A549 (cell line): ENCODE data around the gene SLX9.

ENCODE experiments used
- CEBPB ChIP-seq, 2 experiments: fragments of >200 bp in 1 of 2; sonication (Bioruptor Twin) in 1 of 2; formaldehyde crosslinking in 1 of 2; IDR thresholded peaks; 2 replicates each; pipeline ENCODE4 v1.6.1; 2012 to 2016
- CHD2 ChIP-seq: fragments of 150-350 bp; IDR thresholded peaks from 2 replicates; pipeline ENCODE4 v1.6.1; 2014; ENCODE audit warnings: low read length; ENCODE audit not compliant: partially characterized antibody
- EP300 ChIP-seq, 2 experiments: fragments of >200 bp; sonication (Bioruptor Twin); formaldehyde crosslinking; IDR thresholded peaks; 2 replicates in 1 of 2; 3 replicates in 1 of 2; pipeline ENCODE4 v1.6.1; 2016 to 2017
- FOSB ChIP-seq: fragments of 250-450 bp; sonication (Bioruptor Pico); IDR thresholded peaks from 2 replicates; pipeline ENCODE4 v1.5.0; 2020; ENCODE audit warnings: mild to moderate bottlenecking, moderate library complexity
- JUN ChIP-seq, 2 experiments: fragments of >200 bp; sonication (Bioruptor Twin); formaldehyde crosslinking; IDR thresholded peaks; 2 replicates in 1 of 2; 3 replicates in 1 of 2; pipeline ENCODE4 v1.6.1; 2016 to 2017
- KDM5A ChIP-seq: fragments of 200-600 bp; sonication (generic); IDR thresholded peaks from 2 replicates; pipeline ENCODE4 v1.6.1; 2016; ENCODE audit warnings: antibody characterized with exemption, mild to moderate bottlenecking
- POLR2A ChIP-seq: IDR thresholded peaks from 2 replicates; pipeline ENCODE4 v1.6.1; 2012; ENCODE audit warnings: mild to moderate bottlenecking, low read length
- RAD21 ChIP-seq, 2 experiments: fragments of >200 bp in 1 of 2; sonication (Bioruptor Twin) in 1 of 2; formaldehyde crosslinking in 1 of 2; IDR thresholded peaks in 1 of 2; conservative IDR thresholded peaks in 1 of 2; 2 replicates in 1 of 2; 3 replicates in 1 of 2; pipeline ENCODE4 v1.6.1; 2012 to 2018; ENCODE audit warnings: inconsistent platforms in 1 of 2
- SREBF2 ChIP-seq: fragments of 450-650 bp; IDR thresholded peaks from 2 replicates; pipeline ENCODE4 v1.6.1; 2014; ENCODE audit warnings: mild to moderate bottlenecking, moderate library complexity
- TP53 ChIP-seq: fragments of 250-450 bp; sonication (Bioruptor Pico); IDR thresholded peaks from 2 replicates; pipeline ENCODE4 v1.5.0; 2021; ENCODE audit warnings: mild to moderate bottlenecking, moderate library complexity
- TF ChIP-seq, protein P1 (sequence below): fragments of 200-600 bp; sonication (generic); IDR thresholded peaks from 2 replicates; pipeline ENCODE4 v1.6.1; 2016; ENCODE audit warnings: antibody characterized with exemption, mild to moderate bottlenecking, moderate library complexity
- TF ChIP-seq, protein P2 (sequence below): fragments of >200 bp; sonication (Bioruptor Twin); formaldehyde crosslinking; IDR thresholded peaks from 3 replicates; pipeline ENCODE4 v1.5.1; 2016
- TF ChIP-seq, protein P3 (sequence below): fragments of 150-350 bp; IDR thresholded peaks from 2 replicates; pipeline ENCODE4 v1.6.1; 2014; ENCODE audit warnings: low read depth, mild to moderate bottlenecking, low read length
- TF ChIP-seq, protein P4 (sequence below): fragments of 250-450 bp; sonication (Bioruptor Pico); IDR thresholded peaks from 2 replicates; pipeline ENCODE4 v1.5.0; 2021; ENCODE audit warnings: mild to moderate bottlenecking, moderate library complexity, borderline replicate concordance

DNA sequence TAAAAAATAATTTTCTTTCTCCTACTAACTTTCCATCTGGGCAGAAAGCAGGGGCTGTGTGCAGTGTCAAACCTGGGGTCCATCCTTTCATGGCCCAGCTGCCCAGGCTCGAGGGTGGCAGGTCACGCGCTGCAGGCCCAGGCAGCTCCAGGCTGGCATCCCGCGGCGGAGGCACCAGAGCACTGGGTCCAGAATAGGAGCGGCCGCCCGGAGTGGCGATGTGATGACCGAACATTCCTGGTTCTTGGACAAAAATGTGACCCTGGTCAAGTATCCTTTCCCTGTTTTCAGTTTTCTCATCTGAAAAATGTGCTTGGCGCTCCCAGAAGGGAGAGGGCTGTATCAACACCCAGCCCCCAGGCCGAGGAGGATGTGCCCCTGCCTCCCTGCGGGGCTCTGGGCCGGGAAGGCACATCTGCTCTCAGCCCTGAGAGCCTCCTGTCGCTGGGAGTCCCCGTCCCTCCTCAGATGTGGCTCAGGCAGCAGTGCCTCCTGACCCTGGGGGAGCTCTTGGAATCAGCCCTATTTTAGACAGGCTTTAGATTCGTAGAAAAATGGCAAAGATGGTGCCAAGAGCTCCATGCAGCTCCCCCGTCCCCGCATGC lies 29.3 kb downstream of the SLX9 start:
- TF ChIP-seq, protein P1, sequence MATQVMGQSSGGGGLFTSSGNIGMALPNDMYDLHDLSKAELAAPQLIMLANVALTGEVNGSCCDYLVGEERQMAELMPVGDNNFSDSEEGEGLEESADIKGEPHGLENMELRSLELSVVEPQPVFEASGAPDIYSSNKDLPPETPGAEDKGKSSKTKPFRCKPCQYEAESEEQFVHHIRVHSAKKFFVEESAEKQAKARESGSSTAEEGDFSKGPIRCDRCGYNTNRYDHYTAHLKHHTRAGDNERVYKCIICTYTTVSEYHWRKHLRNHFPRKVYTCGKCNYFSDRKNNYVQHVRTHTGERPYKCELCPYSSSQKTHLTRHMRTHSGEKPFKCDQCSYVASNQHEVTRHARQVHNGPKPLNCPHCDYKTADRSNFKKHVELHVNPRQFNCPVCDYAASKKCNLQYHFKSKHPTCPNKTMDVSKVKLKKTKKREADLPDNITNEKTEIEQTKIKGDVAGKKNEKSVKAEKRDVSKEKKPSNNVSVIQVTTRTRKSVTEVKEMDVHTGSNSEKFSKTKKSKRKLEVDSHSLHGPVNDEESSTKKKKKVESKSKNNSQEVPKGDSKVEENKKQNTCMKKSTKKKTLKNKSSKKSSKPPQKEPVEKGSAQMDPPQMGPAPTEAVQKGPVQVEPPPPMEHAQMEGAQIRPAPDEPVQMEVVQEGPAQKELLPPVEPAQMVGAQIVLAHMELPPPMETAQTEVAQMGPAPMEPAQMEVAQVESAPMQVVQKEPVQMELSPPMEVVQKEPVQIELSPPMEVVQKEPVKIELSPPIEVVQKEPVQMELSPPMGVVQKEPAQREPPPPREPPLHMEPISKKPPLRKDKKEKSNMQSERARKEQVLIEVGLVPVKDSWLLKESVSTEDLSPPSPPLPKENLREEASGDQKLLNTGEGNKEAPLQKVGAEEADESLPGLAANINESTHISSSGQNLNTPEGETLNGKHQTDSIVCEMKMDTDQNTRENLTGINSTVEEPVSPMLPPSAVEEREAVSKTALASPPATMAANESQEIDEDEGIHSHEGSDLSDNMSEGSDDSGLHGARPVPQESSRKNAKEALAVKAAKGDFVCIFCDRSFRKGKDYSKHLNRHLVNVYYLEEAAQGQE, result no peak
- TF ChIP-seq POLR2A (no peak), FOSB (CRISPR knock-in tag) (no peak), CEBPB (IDR thresholded peaks at IDR 0.05) (no peak), KDM5A (no peak), EP300 (IDR thresholded peaks at IDR 0.05) (no peak), SREBF2 (no peak), TP53 (no peak), CHD2 (no peak), RAD21 (conservative IDR thresholded peaks at IDR 0.05 in 1 of 2, IDR thresholded peaks at IDR 0.05 in 1 of 2) (no peak), JUN (IDR thresholded peaks at IDR 0.05) (no peak)
- TF ChIP-seq, protein P2, sequence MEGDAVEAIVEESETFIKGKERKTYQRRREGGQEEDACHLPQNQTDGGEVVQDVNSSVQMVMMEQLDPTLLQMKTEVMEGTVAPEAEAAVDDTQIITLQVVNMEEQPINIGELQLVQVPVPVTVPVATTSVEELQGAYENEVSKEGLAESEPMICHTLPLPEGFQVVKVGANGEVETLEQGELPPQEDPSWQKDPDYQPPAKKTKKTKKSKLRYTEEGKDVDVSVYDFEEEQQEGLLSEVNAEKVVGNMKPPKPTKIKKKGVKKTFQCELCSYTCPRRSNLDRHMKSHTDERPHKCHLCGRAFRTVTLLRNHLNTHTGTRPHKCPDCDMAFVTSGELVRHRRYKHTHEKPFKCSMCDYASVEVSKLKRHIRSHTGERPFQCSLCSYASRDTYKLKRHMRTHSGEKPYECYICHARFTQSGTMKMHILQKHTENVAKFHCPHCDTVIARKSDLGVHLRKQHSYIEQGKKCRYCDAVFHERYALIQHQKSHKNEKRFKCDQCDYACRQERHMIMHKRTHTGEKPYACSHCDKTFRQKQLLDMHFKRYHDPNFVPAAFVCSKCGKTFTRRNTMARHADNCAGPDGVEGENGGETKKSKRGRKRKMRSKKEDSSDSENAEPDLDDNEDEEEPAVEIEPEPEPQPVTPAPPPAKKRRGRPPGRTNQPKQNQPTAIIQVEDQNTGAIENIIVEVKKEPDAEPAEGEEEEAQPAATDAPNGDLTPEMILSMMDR, result no peak
- TF ChIP-seq, protein P3, sequence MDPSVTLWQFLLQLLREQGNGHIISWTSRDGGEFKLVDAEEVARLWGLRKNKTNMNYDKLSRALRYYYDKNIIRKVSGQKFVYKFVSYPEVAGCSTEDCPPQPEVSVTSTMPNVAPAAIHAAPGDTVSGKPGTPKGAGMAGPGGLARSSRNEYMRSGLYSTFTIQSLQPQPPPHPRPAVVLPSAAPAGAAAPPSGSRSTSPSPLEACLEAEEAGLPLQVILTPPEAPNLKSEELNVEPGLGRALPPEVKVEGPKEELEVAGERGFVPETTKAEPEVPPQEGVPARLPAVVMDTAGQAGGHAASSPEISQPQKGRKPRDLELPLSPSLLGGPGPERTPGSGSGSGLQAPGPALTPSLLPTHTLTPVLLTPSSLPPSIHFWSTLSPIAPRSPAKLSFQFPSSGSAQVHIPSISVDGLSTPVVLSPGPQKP, result no peak
- TF ChIP-seq, protein P4, sequence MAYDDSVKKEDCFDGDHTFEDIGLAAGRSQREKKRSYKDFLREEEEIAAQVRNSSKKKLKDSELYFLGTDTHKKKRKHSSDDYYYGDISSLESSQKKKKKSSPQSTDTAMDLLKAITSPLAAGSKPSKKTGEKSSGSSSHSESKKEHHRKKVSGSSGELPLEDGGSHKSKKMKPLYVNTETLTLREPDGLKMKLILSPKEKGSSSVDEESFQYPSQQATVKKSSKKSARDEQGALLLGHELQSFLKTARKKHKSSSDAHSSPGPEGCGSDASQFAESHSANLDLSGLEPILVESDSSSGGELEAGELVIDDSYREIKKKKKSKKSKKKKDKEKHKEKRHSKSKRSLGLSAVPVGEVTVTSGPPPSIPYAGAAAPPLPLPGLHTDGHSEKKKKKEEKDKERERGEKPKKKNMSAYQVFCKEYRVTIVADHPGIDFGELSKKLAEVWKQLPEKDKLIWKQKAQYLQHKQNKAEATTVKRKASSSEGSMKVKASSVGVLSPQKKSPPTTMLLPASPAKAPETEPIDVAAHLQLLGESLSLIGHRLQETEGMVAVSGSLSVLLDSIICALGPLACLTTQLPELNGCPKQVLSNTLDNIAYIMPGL (CRISPR knock-in tag), result no peak
